HFFc6 (cell line): Measurements from ENCODE around the gene C1QC. TPM values are rescaled to one million over a fixed set of nuclear protein-coding genes. Genes with fewer than 3 reads are reported as not detected.

ENCODE experiments used
- DNase-seq: peaks from one replicate; pipeline ENCODE4 v3.0.0-alpha.2; 2018
- H3K27ac Mint-ChIP-seq: 2 replicates; pipeline ENCODE4 v1.8.0; 2020; ENCODE audit warnings: mild to moderate bottlenecking, mixed read lengths
- H3K27me3 Mint-ChIP-seq: 2 replicates; pipeline ENCODE4 v1.8.0; 2021; ENCODE audit warnings: mild to moderate bottlenecking, moderate library complexity, mixed read lengths; ENCODE audit not compliant: insufficient read depth
- H3K36me3 Mint-ChIP-seq: 2 replicates; pipeline ENCODE4 v1.8.0; 2021; ENCODE audit warnings: low read depth, mixed read lengths
- H3K4me1 Mint-ChIP-seq: 2 replicates; pipeline ENCODE4 v1.8.0; 2020; ENCODE audit warnings: low read depth, mixed read lengths
- H3K4me3 Mint-ChIP-seq: 2 replicates; pipeline ENCODE4 v1.8.0; 2020; ENCODE audit warnings: mild to moderate bottlenecking, moderate library complexity, mixed read lengths
- H3K9me3 Mint-ChIP-seq: 2 replicates; pipeline ENCODE4 v1.8.0; 2020; ENCODE audit warnings: mild to moderate bottlenecking, mixed read lengths
- total RNA-seq, 6 experiments: library from RNA; stranded (reverse); fragmentation: NEBNext Ultra II Directional; extraction: Animal tissue kit (Norgen Biotek cat#: 25700); gene quantifications; 2 replicates in 1 of 6; 3 replicates in 5 of 6; pipeline ENCODE4 v1.2.3, GENCODE V29; 2021
- TF ChIP-seq, protein P1 (sequence below): fragments of 200-600 bp; sonication (generic); IDR thresholded peaks from 2 replicates; pipeline ENCODE4 v1.5.0; 2021; ENCODE audit warnings: antibody characterized with exemption, mild to moderate bottlenecking

Gene C1QC
- total RNA-seq, 6 experiments from 2014 or later: not detected

- H3K4me3 Mint-ChIP-seq: no peak overlapping the region
- no peaks in the 10 kb centered on the region for H3K9me3 Mint-ChIP-seq
- TF ChIP-seq, protein P1, sequence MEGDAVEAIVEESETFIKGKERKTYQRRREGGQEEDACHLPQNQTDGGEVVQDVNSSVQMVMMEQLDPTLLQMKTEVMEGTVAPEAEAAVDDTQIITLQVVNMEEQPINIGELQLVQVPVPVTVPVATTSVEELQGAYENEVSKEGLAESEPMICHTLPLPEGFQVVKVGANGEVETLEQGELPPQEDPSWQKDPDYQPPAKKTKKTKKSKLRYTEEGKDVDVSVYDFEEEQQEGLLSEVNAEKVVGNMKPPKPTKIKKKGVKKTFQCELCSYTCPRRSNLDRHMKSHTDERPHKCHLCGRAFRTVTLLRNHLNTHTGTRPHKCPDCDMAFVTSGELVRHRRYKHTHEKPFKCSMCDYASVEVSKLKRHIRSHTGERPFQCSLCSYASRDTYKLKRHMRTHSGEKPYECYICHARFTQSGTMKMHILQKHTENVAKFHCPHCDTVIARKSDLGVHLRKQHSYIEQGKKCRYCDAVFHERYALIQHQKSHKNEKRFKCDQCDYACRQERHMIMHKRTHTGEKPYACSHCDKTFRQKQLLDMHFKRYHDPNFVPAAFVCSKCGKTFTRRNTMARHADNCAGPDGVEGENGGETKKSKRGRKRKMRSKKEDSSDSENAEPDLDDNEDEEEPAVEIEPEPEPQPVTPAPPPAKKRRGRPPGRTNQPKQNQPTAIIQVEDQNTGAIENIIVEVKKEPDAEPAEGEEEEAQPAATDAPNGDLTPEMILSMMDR: no peak
Observed at GRCh38 chr1:22626237-22627157, 16.9 kb upstream of the C1QC start.

DNA sequence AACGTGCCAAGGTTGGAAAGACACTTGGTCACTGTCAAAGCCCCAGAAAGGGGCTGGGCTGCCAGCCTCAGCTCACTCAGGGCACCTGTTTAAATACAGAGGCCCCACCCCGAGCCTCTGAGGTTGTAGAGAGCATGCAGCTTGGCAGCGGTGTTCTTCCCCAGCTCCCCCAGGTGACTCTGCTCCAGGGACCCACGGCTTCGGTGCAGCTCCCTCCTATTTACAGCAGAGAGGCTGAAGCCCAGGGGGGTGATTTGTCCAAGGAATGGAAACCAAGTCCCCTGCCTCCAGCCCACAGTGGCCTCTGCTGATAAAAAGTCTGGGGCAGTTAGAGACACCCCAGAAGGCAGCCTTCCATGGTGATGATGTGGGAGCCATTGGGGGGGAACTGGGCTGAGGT, 16.1 kb upstream of the C1QC start:
- Mint-ChIP-seq H3K36me3 (no peaks in the 10 kb centered on the region), H3K4me3 (no peak overlapping the region), H3K4me1 (no peaks in the 10 kb centered on the region), H3K27me3 (peaks cover 48% of the 10 kb centered on the region), H3K27ac (no peak overlapping the region), H3K9me3 (no peaks in the 10 kb centered on the region)
- TF ChIP-seq, protein P1: no peak
- no peak for DNase-seq

More at GRCh38 chr1:22626237-22627157, 16.9 kb upstream of the C1QC start:
- Mint-ChIP-seq H3K4me1 (no peaks in the 10 kb centered on the region), H3K27me3 (peaks cover 48% of the 10 kb centered on the region), H3K36me3 (no peaks in the 10 kb centered on the region), H3K27ac (no peak overlapping the region)
- no peak for DNase-seq

DNA sequence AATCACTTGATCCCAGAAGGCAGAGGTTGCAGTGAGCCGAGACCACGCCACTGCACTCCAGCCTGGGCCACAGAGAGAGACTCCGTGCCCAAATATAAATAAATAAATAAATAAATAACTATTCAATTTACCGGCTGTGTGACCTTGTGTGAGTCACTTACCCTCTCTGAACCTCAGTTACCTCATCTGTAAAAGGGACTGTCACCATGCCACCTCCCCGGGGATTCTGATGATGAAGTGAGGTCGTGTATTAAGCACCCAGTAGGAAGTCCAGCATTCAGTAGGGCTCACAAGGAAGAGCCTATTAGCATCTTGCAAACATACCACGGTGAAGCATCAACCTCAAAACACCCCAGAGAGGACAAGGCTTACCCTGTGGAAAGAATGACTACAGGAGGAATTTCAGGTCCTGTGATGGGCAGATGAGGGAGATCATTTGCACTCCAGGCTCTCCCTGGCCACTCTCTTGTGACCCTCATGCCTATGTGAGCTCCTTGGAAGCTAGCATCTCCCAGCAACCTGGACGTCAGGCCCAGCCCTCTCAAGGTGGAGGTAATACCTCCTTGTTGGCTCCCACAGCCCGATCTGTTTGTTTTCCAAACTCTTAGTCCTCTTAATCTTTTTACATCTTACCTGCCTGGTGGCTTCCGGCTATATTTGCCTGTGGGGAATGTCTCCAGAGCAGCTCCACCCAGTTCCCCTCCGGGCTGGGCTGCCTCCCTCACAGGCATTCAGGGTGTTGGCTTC, 14.6 kb upstream of the C1QC start:
- Mint-ChIP-seq H3K4me3 (no peak overlapping the region), H3K9me3 (no peaks in the 10 kb centered on the region), H3K4me1 (no peaks in the 10 kb centered on the region), H3K36me3 (no peaks in the 10 kb centered on the region), H3K27ac (no peak overlapping the region), H3K27me3 (peaks cover 51% of the 10 kb centered on the region)
- TF ChIP-seq, protein P1: no peak
- no peak for DNase-seq

DNA sequence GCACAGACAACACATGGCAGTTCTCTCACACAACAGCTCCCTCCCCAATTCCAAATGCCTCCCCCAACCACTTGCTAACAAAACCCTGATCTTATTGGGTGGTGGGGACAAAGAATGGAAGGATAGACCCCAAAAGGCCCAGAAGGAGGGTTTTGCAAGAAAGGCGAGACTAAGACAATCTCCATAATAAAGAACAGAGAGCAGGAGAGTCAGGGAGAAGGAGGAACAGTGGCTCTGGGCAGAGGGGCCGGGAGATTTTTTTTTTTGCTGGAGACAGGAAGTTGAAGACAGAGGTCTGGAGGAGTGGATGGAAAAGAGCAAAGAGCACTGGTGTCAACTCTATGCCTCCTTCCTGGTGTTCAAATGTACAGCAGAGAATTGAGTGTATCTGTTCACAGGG, 13.5 kb upstream of the C1QC start:
- H3K36me3 Mint-ChIP-seq: no peaks in the 10 kb centered on the region
- no peaks in the 10 kb centered on the region for H3K4me1 Mint-ChIP-seq
- no peak overlapping the region for H3K27ac Mint-ChIP-seq
- H3K27me3 Mint-ChIP-seq: peaks cover 50% of the 10 kb centered on the region
- TF ChIP-seq, protein P1: no peak
- DNase-seq: no peak
- H3K9me3 Mint-ChIP-seq: no peaks in the 10 kb centered on the region
- no peak overlapping the region for H3K4me3 Mint-ChIP-seq

DNA sequence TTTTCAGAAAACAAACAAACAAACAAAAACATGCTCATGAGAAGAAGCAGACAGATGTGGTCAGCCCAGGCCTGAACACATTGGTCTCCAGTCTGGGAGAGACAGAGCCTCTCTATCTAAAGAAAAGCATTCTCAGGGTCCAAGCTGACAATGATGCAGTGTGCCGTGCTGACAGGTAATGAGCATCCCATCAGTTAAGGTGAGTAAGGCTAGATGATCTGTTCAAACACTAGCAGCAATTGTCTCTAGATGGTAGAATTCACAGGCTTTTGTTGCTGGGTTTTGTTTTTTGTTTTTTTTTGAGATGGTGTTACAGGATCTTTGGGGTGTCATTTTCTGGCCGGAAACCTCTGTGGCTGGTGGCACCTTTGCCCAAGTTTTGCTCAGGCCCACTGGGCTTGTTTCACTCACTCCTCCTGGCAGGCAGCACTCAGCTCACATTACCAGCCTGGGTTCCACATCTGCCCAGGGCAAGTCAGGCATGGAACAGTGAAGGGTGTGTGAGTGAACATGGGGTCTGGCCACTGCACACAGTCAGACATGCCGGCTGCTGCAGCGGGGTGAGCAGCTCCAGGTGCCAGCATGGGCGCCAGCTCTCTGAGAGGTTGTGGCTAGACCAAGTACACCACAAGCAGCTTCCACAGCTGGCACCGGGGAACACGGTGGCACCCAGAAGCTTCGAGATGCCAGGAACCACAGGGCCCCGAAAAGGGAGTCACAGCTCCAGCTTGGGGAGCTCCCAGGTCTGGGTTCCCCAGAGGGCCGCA, 9.6 kb upstream of the C1QC start:
- H3K4me1 Mint-ChIP-seq: no peaks in the 10 kb centered on the region
- DNase-seq: no peak
- peaks cover 41% of the 10 kb centered on the region for H3K27me3 Mint-ChIP-seq
- no peak overlapping the region for H3K27ac Mint-ChIP-seq
- no peaks in the 10 kb centered on the region for H3K9me3 Mint-ChIP-seq
- TF ChIP-seq, protein P1: no peak
- no peaks in the 10 kb centered on the region for H3K36me3 Mint-ChIP-seq
- H3K4me3 Mint-ChIP-seq: no peak overlapping the region
